Activated CD8-positive, alpha-beta memory T cell treated with anti-CD3 and anti-CD28 coated beads, Interleukin-2, amount 10 ng/mL, durations not matched to agents 7 days and 5 days (primary cell): ENCODE measurements around the gene ANKS3. TPM values are rescaled to one million over a fixed set of nuclear protein-coding genes. Genes with fewer than 3 reads are reported as not detected.

ENCODE experiments used
- ATAC-seq: fragments of 150-1000 bp; cut with Tn5 transposase; one replicate; pipeline ENCODE4 v1.10.0; 2021; ENCODE audit warnings: moderate library complexity
- CTCF ChIA-PET: fragments of 350-600 bp; sonication (Branson Sonifier 250); formaldehyde crosslinking; loops from one replicate; lab custom pipeline; 2021; ENCODE audit warnings: antibody characterized with exemption; lab: Charles Lee
- DNase-seq: peaks from one replicate; pipeline ENCODE4 v3.0.0-alpha.2; 2020
- H3K27ac Mint-ChIP-seq: one replicate; pipeline ENCODE4 v1.8.0; 2021; ENCODE audit warnings: mild to moderate bottlenecking, mixed read lengths
- H3K27me3 Mint-ChIP-seq: one replicate; pipeline ENCODE4 v1.8.0; 2021; ENCODE audit warnings: mixed read lengths
- H3K36me3 Mint-ChIP-seq: one replicate; pipeline ENCODE4 v1.8.0; 2021; ENCODE audit warnings: mild to moderate bottlenecking, mixed read lengths
- H3K4me1 Mint-ChIP-seq: one replicate; pipeline ENCODE4 v1.8.0; 2021; ENCODE audit warnings: mixed read lengths
- H3K4me3 Mint-ChIP-seq: one replicate; pipeline ENCODE4 v1.8.0; 2021; ENCODE audit warnings: mild to moderate bottlenecking, moderate library complexity, mixed read lengths
- H3K9me3 Mint-ChIP-seq: one replicate; pipeline ENCODE4 v1.8.0; 2022; ENCODE audit warnings: low read depth, mixed read lengths
- total RNA-seq, 2 experiments: library from RNA; stranded (reverse); gene quantifications; one replicate each; pipeline ENCODE4 v1.2.3, GENCODE V29; 2021

Gene ANKS3
- total RNA-seq, 2 experiments from 2014 or later, result 16.2 to 17.1 TPM

DNA sequence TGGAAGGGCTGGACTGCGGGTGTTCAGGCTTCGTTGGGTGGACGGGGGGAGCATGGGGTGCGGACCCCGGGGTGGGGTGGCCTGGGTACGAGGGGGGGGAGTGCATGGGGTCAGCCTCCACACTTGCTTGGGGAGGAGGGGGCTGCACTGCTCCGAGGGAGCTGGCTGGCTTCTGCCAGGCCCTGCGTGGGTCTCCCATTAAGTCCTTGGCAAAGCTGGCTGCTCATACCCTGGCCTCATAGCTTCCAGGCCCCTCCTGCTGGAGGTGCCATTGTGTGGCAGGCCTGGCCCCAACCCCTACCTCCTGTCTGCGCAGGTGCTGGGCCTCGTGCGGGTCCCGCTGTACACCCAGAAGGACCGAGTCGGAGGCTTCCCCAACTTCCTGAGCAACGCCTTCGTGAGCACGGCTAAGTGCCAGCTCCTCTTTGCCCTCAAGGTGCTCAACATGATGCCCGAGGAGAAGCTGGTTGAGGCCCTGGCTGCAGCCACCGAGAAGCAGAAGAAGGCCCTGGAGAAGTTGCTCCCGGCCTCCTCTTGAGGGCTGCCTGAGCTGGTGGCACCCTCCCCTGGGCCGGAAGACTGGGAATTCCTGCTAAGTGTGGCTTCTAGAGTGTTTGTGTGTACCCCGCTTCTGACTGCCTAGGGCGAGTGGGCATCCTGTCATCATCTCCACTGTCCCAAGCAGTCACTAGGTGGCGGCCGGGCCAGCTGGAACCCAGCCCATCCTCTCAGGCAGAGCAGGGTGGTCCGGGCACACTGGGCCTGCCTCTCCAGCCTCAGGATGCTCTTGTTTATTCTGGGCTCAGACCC, 39.2 kb downstream of the ANKS3 start:
- ATAC-seq, result no peak
- Mint-ChIP-seq H3K36me3 (peaks cover 13% of the 10 kb centered on the region), H3K9me3 (no peaks in the 10 kb centered on the region), H3K27ac (peak overlapping the region; percentile 56), H3K4me1 (peaks cover 26% of the 10 kb centered on the region), H3K4me3 (peak overlapping the region; percentile 66), H3K27me3 (no peaks in the 10 kb centered on the region)
- DNase-seq, result no peak
- CTCF ChIA-PET, result interaction anchor here (1.3 to 1.4 kb wide), 2 partner anchors 18 to 44 kb away, joined by 3 to 5 read pairs; no protein-coding TSS in a partner anchor

- peaks cover 6% of the 10 kb centered on the region for H3K36me3 Mint-ChIP-seq
- CTCF ChIA-PET, result interaction anchor here (1.3 to 3.7 kb wide), 3 partner anchors 18 to 70 kb away, joined by 3 to 12 read pairs (median 5); partner anchors contain the start of gene MGRN1
- H3K4me3 Mint-ChIP-seq, result peak overlapping the region; percentile 79
- no peaks in the 10 kb centered on the region for H3K9me3 Mint-ChIP-seq
- DNase-seq (peak; percentile 62), ATAC-seq (peak; percentile 28)
- no peaks in the 10 kb centered on the region for H3K27me3 Mint-ChIP-seq
- H3K4me1 Mint-ChIP-seq, result peaks cover 18% of the 10 kb centered on the region
- peak overlapping the region; percentile 64 for H3K27ac Mint-ChIP-seq
Observed at GRCh38 chr16:4693956-4694641, 40.0 kb downstream of the ANKS3 start.

GRCh38 chr16:4693296-4693955, 40.6 kb downstream of the ANKS3 start, which contains the start of gene NUDT16L1:
NUDT16L1 (plus strand) TSS chr16:4693562; CDS start chr16:4693727, 165 bp downstream.
- ATAC-seq (peak; percentile 95), DNase-seq (peak; percentile 97)
- H3K4me3 Mint-ChIP-seq, result peak within 1 kb of the TSS; percentile 79
- peak within 1 kb of the TSS; percentile 82 for H3K27ac Mint-ChIP-seq
- H3K9me3 Mint-ChIP-seq, result no peaks in the 10 kb centered on the region
- no peaks in the 10 kb centered on the region for H3K27me3 Mint-ChIP-seq
- peaks cover 17% of the 10 kb centered on the region for H3K4me1 Mint-ChIP-seq
- H3K36me3 Mint-ChIP-seq, result peaks cover 6% of the 10 kb centered on the region
- CTCF ChIA-PET, result interaction anchor here (0.7 to 3.7 kb wide), 5 partner anchors 9 to 70 kb away, joined by 3 to 12 read pairs (median 3); partner anchors contain the start of gene MGRN1

GRCh38 chr16:4692460-4693295, 41.4 kb downstream of the ANKS3 start:
- ATAC-seq (peak; percentile 17), DNase-seq (peak; percentile 51)
- Mint-ChIP-seq H3K36me3 (peaks cover 8% of the 10 kb centered on the region), H3K9me3 (no peaks in the 10 kb centered on the region), H3K4me3 (peak overlapping the region; percentile 79), H3K27me3 (no peaks in the 10 kb centered on the region), H3K27ac (peak overlapping the region; percentile 82), H3K4me1 (peaks cover 17% of the 10 kb centered on the region)
- CTCF ChIA-PET, result interaction anchor here (0.6 to 3.7 kb wide), 5 partner anchors 8 to 69 kb away, joined by 3 to 12 read pairs (median 3); partner anchors contain the start of gene MGRN1

- CTCF ChIA-PET, result interaction anchor here (1.0 to 3.7 kb wide), 3 partner anchors 15 to 68 kb away, joined by 3 to 12 read pairs (median 7); partner anchors contain the start of gene MGRN1
- Mint-ChIP-seq H3K9me3 (no peaks in the 10 kb centered on the region), H3K4me3 (no peak overlapping the region), H3K27ac (no peak overlapping the region), H3K27me3 (no peaks in the 10 kb centered on the region), H3K36me3 (peaks cover 10% of the 10 kb centered on the region), H3K4me1 (peaks cover 17% of the 10 kb centered on the region)
- DNase-seq, result no peak
- ATAC-seq, result no peak
Observed at GRCh38 chr16:4691666-4692412, 42.2 kb downstream of the ANKS3 start.

GRCh38 chr16:4690946-4691665, 43.0 kb downstream of the ANKS3 start:
- CTCF ChIA-PET, result interaction anchor here (1.7 to 3.7 kb wide), 2 partner anchors 41 to 67 kb away, joined by 7 to 12 read pairs; partner anchors contain the start of gene MGRN1
- peaks cover 10% of the 10 kb centered on the region for H3K36me3 Mint-ChIP-seq
- H3K4me3 Mint-ChIP-seq, result no peak overlapping the region
- H3K9me3 Mint-ChIP-seq, result no peaks in the 10 kb centered on the region
- DNase-seq, result no peak
- H3K27ac Mint-ChIP-seq, result peak overlapping the region; percentile 54
- peaks cover 17% of the 10 kb centered on the region for H3K4me1 Mint-ChIP-seq
- no peak for ATAC-seq
- no peaks in the 10 kb centered on the region for H3K27me3 Mint-ChIP-seq

DNA sequence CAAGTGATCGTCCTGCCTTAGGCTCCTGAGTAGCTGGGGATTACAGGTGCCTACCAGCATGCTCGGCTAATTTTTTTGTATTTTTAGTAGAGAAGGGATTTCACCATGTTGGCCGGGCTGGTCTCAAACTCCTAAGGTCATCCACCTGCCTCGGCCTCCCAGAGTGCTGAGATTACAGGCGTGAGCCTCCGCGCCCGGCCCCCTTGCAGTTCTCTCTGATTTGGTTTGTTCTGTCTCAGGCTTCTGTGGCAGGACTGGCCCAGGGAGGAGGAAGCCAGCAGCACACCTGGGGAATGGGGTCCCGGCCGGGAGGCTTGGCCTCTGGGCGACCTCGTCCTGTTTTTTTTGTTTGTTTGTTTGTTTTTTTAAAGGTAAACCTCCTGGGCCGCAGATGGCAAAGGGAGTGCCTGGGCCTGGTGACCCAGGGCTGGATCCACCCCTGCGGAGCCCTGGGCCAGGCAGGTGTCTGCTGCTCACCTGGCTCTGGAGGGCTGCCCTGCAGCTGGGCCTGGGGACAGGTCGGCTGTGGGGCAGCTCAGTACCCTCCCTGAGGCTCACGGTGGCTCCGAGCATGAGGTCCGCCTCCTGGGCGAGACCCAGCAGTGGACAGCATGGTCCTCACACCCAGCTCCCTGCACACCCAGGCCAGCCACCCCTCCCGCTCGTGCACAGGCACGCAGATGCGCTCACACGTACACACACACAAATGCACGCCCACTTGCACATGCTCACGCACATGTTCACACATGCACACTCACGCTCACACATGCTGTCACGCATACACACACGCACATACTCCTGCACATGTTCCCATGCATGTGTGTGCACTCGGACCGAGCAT, 44.0 kb downstream of the ANKS3 start:
- CTCF ChIA-PET, result no interaction called here
- Mint-ChIP-seq H3K27ac (no peak overlapping the region), H3K4me1 (peaks cover 12% of the 10 kb centered on the region), H3K36me3 (peaks cover 5% of the 10 kb centered on the region), H3K27me3 (no peaks in the 10 kb centered on the region), H3K4me3 (no peak overlapping the region), H3K9me3 (no peaks in the 10 kb centered on the region)
- ATAC-seq, result no peak
- no peak for DNase-seq

- Mint-ChIP-seq H3K4me1 (peaks cover 10% of the 10 kb centered on the region), H3K4me3 (no peak overlapping the region), H3K9me3 (no peaks in the 10 kb centered on the region), H3K27ac (no peak overlapping the region), H3K27me3 (no peaks in the 10 kb centered on the region), H3K36me3 (peaks cover 5% of the 10 kb centered on the region)
- DNase-seq (no peak), ATAC-seq (no peak)
- CTCF ChIA-PET, result no interaction called here
Observed at GRCh38 chr16:4689091-4689671, 44.9 kb downstream of the ANKS3 start.

DNA sequence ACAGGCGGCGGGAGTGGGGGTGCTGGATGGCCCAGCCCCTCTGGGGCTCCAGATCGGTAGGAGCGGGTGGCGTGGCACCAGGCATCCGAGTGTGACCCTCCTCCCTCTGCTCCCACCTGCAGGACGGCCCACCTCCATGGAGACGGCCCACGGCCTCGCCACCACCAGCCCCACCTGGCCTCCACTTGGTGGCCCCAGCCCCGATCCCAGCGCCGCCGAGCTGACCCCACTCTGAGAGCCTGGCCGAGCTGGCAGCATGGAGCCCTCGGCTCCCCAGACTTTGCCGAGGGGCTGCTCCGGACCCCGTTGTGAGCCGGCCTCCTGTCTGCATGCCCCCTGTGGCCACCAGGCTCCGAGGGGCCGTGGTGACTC, 45.4 kb downstream of the ANKS3 start:
- DNase-seq (no peak), ATAC-seq (no peak)
- no peaks in the 10 kb centered on the region for H3K9me3 Mint-ChIP-seq
- no peak overlapping the region for H3K4me3 Mint-ChIP-seq
- peaks cover 10% of the 10 kb centered on the region for H3K4me1 Mint-ChIP-seq
- CTCF ChIA-PET, result no interaction called here
- no peak overlapping the region for H3K27ac Mint-ChIP-seq
- no peaks in the 10 kb centered on the region for H3K27me3 Mint-ChIP-seq
- H3K36me3 Mint-ChIP-seq, result peaks cover 5% of the 10 kb centered on the region

GRCh38 chr16:4687946-4688673, 46.0 kb downstream of the ANKS3 start:
- Mint-ChIP-seq H3K27me3 (no peaks in the 10 kb centered on the region), H3K27ac (no peak overlapping the region), H3K9me3 (no peaks in the 10 kb centered on the region), H3K4me1 (peaks cover 8% of the 10 kb centered on the region), H3K4me3 (no peak overlapping the region), H3K36me3 (peaks cover 5% of the 10 kb centered on the region)
- DNase-seq (no peak), ATAC-seq (no peak)
- CTCF ChIA-PET, result no interaction called here
